ENCODE results near the gene SCNN1B. TPM values are rescaled to one million over a fixed set of nuclear protein-coding genes. Genes with fewer than 3 reads are reported as not detected.

The SCNN1B gene
- total RNA-seq, 1 donor: not detected

- Histone ChIP-seq H3K4me3 (ENCODE audit: insufficient read depth, low read length) (no peak overlapping the region), H3K4me1 (ENCODE audit: insufficient read depth, low read length) (peaks cover under 1% of the 10 kb centered on the region), H4K20me1 (ENCODE audit: insufficient read depth, low read length) (no peaks in the 10 kb centered on the region), H3K27ac (ENCODE audit: low read depth, low read length) (no peak overlapping the region), H2AFZ (ENCODE audit: low read length) (no peak overlapping the region), H3K4me2 (ENCODE audit: insufficient read depth, low read length) (no peak overlapping the region), H3K9me3 (ENCODE audit: low read depth, low read length) (no peaks in the 10 kb centered on the region), H3K36me3 (ENCODE audit: insufficient read depth, low read length) (no peaks in the 10 kb centered on the region), H3K27me3 (ENCODE audit: insufficient read depth, low read length) (peaks cover 2% of the 10 kb centered on the region), H3K79me2 (ENCODE audit: insufficient read depth, low read length) (no peaks in the 10 kb centered on the region)
- no peak for TF ChIP-seq CTCF (IDR thresholded peaks at IDR 0.05; ENCODE audit: extremely low read depth, low read depth, low read length)
- DNase-seq (ENCODE audit: insufficient read length, low spot score, missing footprints): no peak
These were observed 21.6 kb upstream of the SCNN1B start for GRCh38 chr16:23280483-23280967.

DNA sequence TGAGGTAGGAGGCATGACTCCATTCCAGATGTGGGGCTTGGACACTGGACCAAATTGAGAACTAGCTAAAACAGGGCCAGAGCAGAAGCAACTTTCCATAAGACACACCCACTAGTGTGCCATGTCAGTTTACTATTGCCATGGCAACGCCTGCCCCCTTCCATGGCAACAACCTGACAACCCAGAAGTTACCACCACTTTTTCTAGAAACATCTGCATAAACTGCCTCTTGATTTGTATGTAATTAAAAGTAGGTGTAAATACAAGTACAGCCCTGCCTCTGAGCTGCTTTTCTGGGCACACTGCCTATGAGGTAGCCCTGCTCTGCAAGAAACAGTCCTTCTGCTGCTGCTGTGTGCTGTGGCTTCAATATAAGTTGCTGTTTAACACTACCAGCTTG lies 19.5 kb upstream of the SCNN1B start:
- H2AFZ ChIP-seq (ENCODE audit: low read length): no peak overlapping the region
- DNase-seq (ENCODE audit: insufficient read length, low spot score, missing footprints): no peak
- H3K9me3 ChIP-seq (ENCODE audit: low read depth, low read length): no peaks in the 10 kb centered on the region
- H3K36me3 ChIP-seq (ENCODE audit: insufficient read depth, low read length): no peaks in the 10 kb centered on the region
- no peaks in the 10 kb centered on the region for H4K20me1 ChIP-seq (ENCODE audit: insufficient read depth, low read length)
- H3K4me3 ChIP-seq (ENCODE audit: insufficient read depth, low read length): no peak overlapping the region
- no peaks in the 10 kb centered on the region for H3K27me3 ChIP-seq (ENCODE audit: insufficient read depth, low read length)
- no peak for TF ChIP-seq CTCF (IDR thresholded peaks at IDR 0.05; ENCODE audit: extremely low read depth, low read depth, low read length)
- no peak overlapping the region for H3K27ac ChIP-seq (ENCODE audit: low read depth, low read length)
- peaks cover 13% of the 10 kb centered on the region for H3K4me1 ChIP-seq (ENCODE audit: insufficient read depth, low read length)
- H3K4me2 ChIP-seq (ENCODE audit: insufficient read depth, low read length): no peak overlapping the region
- H3K79me2 ChIP-seq (ENCODE audit: insufficient read depth, low read length): no peaks in the 10 kb centered on the region

- Histone ChIP-seq H3K4me1 (ENCODE audit: insufficient read depth, low read length) (peaks cover 13% of the 10 kb centered on the region), H3K4me3 (ENCODE audit: insufficient read depth, low read length) (no peak overlapping the region), H3K9me3 (ENCODE audit: low read depth, low read length) (no peaks in the 10 kb centered on the region), H2AFZ (ENCODE audit: low read length) (no peak overlapping the region), H3K79me2 (ENCODE audit: insufficient read depth, low read length) (no peaks in the 10 kb centered on the region), H3K4me2 (ENCODE audit: insufficient read depth, low read length) (no peak overlapping the region), H4K20me1 (ENCODE audit: insufficient read depth, low read length) (no peaks in the 10 kb centered on the region), H3K27ac (ENCODE audit: low read depth, low read length) (no peak overlapping the region), H3K36me3 (ENCODE audit: insufficient read depth, low read length) (no peaks in the 10 kb centered on the region), H3K27me3 (ENCODE audit: insufficient read depth, low read length) (no peaks in the 10 kb centered on the region)
- DNase-seq (ENCODE audit: insufficient read length, low spot score, missing footprints): no peak
- no peak for TF ChIP-seq CTCF (IDR thresholded peaks at IDR 0.05; ENCODE audit: extremely low read depth, low read depth, low read length)
These were observed 18.5 kb upstream of the SCNN1B start for GRCh38 chr16:23283571-23283970.

DNA sequence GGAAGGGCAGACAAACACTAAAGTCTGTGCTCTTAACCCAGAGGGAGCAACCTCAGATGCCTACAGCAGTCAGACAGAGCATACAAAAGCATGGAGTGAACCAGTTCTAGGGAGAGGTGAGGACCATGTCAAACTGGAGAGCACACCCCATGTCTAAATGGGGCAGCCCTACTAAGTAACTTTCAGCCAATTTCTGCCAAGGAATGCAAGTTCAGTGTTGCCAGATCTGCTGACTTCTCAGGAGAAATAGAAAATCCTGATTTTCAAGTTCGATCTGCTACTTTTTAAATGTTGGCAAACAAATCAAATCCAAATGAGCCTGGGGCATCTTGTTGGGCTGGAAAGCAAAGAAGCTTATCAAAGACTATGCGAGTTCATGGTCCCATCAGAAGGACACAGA lies 17.5 kb upstream of the SCNN1B start:
- Histone ChIP-seq H3K4me3 (ENCODE audit: insufficient read depth, low read length) (no peak overlapping the region), H3K4me2 (ENCODE audit: insufficient read depth, low read length) (no peak overlapping the region), H4K20me1 (ENCODE audit: insufficient read depth, low read length) (no peaks in the 10 kb centered on the region), H3K4me1 (ENCODE audit: insufficient read depth, low read length) (peaks cover 13% of the 10 kb centered on the region), H2AFZ (ENCODE audit: low read length) (peak overlapping the region; percentile 37), H3K36me3 (ENCODE audit: insufficient read depth, low read length) (no peaks in the 10 kb centered on the region), H3K9me3 (ENCODE audit: low read depth, low read length) (no peaks in the 10 kb centered on the region), H3K79me2 (ENCODE audit: insufficient read depth, low read length) (no peaks in the 10 kb centered on the region), H3K27me3 (ENCODE audit: insufficient read depth, low read length) (no peaks in the 10 kb centered on the region), H3K27ac (ENCODE audit: low read depth, low read length) (no peak overlapping the region)
- DNase-seq (ENCODE audit: insufficient read length, low spot score, missing footprints): no peak
- TF ChIP-seq CTCF (IDR thresholded peaks at IDR 0.05; ENCODE audit: extremely low read depth, low read depth, low read length): no peak

Data from osteoblast (primary cell).